Vagina (tissue), 2 donors: ENCODE data around the gene ZNF785. TPM values are rescaled to one million over a fixed set of nuclear protein-coding genes. Genes with fewer than 3 reads are reported as not detected.

Source experiments
- DNase-seq, 2 donors: peaks; one replicate each; pipeline ENCODE4 v3.0.0-alpha.2; 2017; ENCODE audit errors: extremely low spot score in 2 of 2
- H3K27ac ChIP-seq: fragments of 200-600 bp; sonication (generic); one replicate; pipeline ENCODE4 v1.5.1; 2019
- H3K27me3 ChIP-seq: fragments of 200-600 bp; sonication (generic); one replicate; pipeline ENCODE4 v1.5.1; 2019
- H3K36me3 ChIP-seq, 2 donors: fragments of 200-600 bp; sonication (generic); one replicate each; pipeline ENCODE4 v1.5.1; 2017 to 2019
- H3K4me1 ChIP-seq: fragments of 200-600 bp; sonication (generic); one replicate; pipeline ENCODE4 v1.5.1; 2019
- H3K4me3 ChIP-seq, 2 donors: fragments of 200-600 bp; sonication (generic); 1 replicate in 1 of 2; 2 replicates in 1 of 2; pipeline ENCODE4 v1.5.1; 2016 to 2019
- H3K9me3 ChIP-seq: fragments of 200-600 bp; sonication (generic); one replicate; pipeline ENCODE4 v1.5.1; 2019
- POLR2A ChIP-seq, 2 donors: fragments of 450-650 bp; IDR thresholded peaks; one replicate each; pipeline ENCODE4 v1.6.1; 2017; ENCODE audit warnings: antibody characterized with exemption in 2 of 2, mild to moderate bottlenecking in 2 of 2, moderate library complexity in 2 of 2
- POLR2AphosphoS5 ChIP-seq, 2 donors: sonication (generic); formaldehyde crosslinking; IDR thresholded peaks; one replicate each; pipeline ENCODE4 v1.9.0; 2017; ENCODE audit warnings: antibody characterized with exemption in 2 of 2, mild to moderate bottlenecking in 2 of 2, low read depth in 1 of 2; ENCODE audit not compliant: insufficient read depth in 1 of 2
- intact Hi-C: fragments of 100-400 bp; cut with DNase I; formaldehyde crosslinking; loops from one replicate; pipeline ENCODE4 v1.15.1; 2023
- total RNA-seq: library from RNA; depleted of rRNA; stranded (reverse); fragments of >200 nt; gene quantifications from one replicate; pipeline ENCODE4 v1.2.3, GENCODE V29; 2016
- TF ChIP-seq, protein P1 (sequence below), 3 experiments: fragments of 450-650 bp in 2 of 3; fragments of 200-600 bp in 1 of 3; sonication (generic) in 1 of 3; IDR thresholded peaks; one replicate each; pipeline ENCODE4 v1.5.1; 2017 to 2019; ENCODE audit warnings: antibody characterized with exemption in 3 of 3, mild to moderate bottlenecking in 2 of 3, moderate library complexity in 2 of 3

The ZNF785 gene
- total RNA-seq, 1 donor from 2014 or later, result 21.6 TPM

DNA sequence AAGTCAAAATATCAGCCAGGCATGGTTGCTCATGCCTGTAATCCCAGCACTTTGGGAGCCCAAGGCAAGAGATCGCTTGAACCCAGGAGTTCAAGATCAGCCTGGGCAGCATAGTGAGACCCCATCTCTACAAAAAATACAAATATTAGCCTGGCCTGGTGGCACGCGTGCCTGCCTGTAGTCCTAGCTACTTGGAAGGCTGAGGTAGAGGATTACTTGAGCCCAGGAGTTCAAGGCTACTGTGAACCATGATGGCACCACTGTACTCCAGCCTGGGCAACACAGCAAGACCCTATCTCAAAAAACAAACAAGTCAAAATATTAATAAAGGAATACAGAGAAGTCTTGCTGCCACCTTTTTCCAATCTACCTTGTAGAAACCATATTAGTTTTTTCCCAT is 20.5 kb upstream of the ZNF785 start:
- Histone ChIP-seq H3K9me3 (no peaks in the 10 kb centered on the region), H3K27me3 (no peaks in the 10 kb centered on the region), H3K4me1 (peaks cover 45% of the 10 kb centered on the region), H3K36me3 (peaks cover 0 to 54% of the 10 kb centered on the region in 2 donors), H3K27ac (no peak overlapping the region), H3K4me3 (no peak overlapping the region)
- TF ChIP-seq POLR2AphosphoS5 (IDR thresholded peaks at IDR 0.05; ENCODE audit: insufficient read depth in 1 of 2, low read depth in 1 of 2) (no peak), POLR2A (IDR thresholded peaks at IDR 0.05) (no peak)
- TF ChIP-seq, protein P1, sequence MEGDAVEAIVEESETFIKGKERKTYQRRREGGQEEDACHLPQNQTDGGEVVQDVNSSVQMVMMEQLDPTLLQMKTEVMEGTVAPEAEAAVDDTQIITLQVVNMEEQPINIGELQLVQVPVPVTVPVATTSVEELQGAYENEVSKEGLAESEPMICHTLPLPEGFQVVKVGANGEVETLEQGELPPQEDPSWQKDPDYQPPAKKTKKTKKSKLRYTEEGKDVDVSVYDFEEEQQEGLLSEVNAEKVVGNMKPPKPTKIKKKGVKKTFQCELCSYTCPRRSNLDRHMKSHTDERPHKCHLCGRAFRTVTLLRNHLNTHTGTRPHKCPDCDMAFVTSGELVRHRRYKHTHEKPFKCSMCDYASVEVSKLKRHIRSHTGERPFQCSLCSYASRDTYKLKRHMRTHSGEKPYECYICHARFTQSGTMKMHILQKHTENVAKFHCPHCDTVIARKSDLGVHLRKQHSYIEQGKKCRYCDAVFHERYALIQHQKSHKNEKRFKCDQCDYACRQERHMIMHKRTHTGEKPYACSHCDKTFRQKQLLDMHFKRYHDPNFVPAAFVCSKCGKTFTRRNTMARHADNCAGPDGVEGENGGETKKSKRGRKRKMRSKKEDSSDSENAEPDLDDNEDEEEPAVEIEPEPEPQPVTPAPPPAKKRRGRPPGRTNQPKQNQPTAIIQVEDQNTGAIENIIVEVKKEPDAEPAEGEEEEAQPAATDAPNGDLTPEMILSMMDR (IDR thresholded peaks at IDR 0.05), result no peak
- no peak for DNase-seq
- intact Hi-C loops, result no loop called here

DNA sequence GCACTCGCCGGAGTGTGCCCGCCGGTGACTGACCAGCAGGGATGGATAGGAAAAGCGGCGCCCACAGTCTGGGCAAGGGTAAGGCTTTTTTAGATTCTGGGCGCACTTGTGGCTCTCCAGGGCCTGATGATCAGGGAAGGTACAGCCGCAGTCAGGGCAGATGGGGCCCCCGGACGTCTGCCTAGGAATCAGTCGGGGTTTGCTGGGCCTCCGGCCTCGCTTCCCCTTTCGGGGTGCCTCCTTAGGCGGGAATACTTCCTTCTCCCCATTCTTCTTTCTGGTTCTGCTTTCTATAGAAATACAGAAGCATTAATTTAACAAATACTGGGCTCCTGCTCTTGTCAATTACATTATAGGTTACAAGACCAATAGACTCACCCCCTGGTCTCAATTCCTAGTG is 19.7 kb upstream of the ZNF785 start:
- Histone ChIP-seq H3K36me3 (peaks cover 0 to 54% of the 10 kb centered on the region in 2 donors), H3K4me1 (peaks cover 39% of the 10 kb centered on the region), H3K4me3 (no peak overlapping the region), H3K9me3 (no peaks in the 10 kb centered on the region), H3K27me3 (no peaks in the 10 kb centered on the region), H3K27ac (no peak overlapping the region)
- TF ChIP-seq, protein P1 (IDR thresholded peaks at IDR 0.05), result no peak
- TF ChIP-seq POLR2AphosphoS5 (IDR thresholded peaks at IDR 0.05; ENCODE audit: insufficient read depth in 1 of 2, low read depth in 1 of 2) (no peak), POLR2A (IDR thresholded peaks at IDR 0.05) (no peak)
- intact Hi-C loops, result no loop called here
- no peak for DNase-seq

DNA sequence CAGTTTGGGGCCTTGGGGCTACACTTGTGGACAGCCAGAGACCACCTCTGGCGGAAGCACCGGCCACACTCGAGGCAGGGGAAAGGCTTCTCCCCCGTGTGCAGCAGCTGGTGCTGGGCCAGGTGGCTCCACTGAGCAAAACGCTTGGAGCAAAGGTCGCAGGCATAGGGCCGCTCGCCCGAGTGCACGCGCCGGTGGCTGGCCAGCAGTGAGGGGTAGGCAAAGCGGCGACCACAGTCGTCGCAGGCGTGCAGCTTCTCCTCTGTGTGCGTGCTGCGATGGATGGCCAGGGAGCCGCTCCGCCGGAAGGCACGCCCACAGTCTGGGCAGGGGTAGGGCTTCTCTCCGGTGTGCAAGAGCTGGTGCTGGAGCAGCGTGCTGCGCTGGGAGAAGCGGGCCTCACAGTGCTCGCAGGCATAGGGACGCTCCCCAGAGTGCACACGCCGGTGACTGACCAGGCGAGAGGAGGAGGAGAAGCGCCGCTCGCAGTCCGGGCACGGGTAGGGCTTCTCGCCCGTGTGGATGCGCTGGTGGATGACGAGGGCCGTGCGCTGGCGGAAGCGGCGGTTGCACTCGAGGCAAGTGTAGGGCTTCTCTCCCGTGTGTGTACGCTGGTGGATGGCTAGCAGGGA is 18.9 kb upstream of the ZNF785 start:
- no peaks in the 10 kb centered on the region for H3K27me3 ChIP-seq
- no peak overlapping the region for H3K4me3 ChIP-seq
- no peaks in the 10 kb centered on the region for H3K9me3 ChIP-seq
- H3K4me1 ChIP-seq, result peaks cover 39% of the 10 kb centered on the region
- no peak overlapping the region for H3K27ac ChIP-seq
- no peak for DNase-seq
- intact Hi-C loops, result no loop called here
- TF ChIP-seq POLR2A (IDR thresholded peaks at IDR 0.05) (no peak), POLR2AphosphoS5 (IDR thresholded peaks at IDR 0.05; ENCODE audit: insufficient read depth in 1 of 2, low read depth in 1 of 2) (no peak)
- TF ChIP-seq, protein P1 (IDR thresholded peaks at IDR 0.05), result no peak
- H3K36me3 ChIP-seq, result peaks cover 0 to 54% of the 10 kb centered on the region in 2 donors

DNA sequence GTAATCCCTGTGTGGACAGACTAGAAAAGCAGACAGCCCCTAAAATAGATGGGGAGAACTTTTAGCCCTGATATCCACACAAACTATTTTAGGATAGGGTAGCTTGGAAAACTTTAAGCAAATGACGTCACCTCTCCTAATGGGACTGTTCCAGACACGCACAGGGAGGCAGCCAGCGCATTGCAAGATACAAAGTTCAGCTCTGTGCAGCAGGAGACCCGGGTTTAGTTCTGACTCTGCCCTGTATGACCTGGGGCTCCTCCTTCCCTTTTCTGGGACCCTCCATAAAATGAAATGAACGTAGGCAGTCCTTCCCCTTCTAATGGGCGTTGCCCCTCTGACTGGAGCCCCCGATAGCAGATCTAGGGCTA is 18.4 kb upstream of the ZNF785 start:
- Histone ChIP-seq H3K9me3 (no peaks in the 10 kb centered on the region), H3K27me3 (no peaks in the 10 kb centered on the region), H3K27ac (no peak overlapping the region), H3K4me3 (no peak overlapping the region), H3K36me3 (peaks cover 0 to 54% of the 10 kb centered on the region in 2 donors), H3K4me1 (peaks cover 34% of the 10 kb centered on the region)
- intact Hi-C loops, result no loop called here
- DNase-seq, result no peak
- TF ChIP-seq POLR2A (IDR thresholded peaks at IDR 0.05) (no peak), POLR2AphosphoS5 (IDR thresholded peaks at IDR 0.05; ENCODE audit: insufficient read depth in 1 of 2, low read depth in 1 of 2) (no peak)
- TF ChIP-seq, protein P1 (IDR thresholded peaks at IDR 0.05), result no peak

DNA sequence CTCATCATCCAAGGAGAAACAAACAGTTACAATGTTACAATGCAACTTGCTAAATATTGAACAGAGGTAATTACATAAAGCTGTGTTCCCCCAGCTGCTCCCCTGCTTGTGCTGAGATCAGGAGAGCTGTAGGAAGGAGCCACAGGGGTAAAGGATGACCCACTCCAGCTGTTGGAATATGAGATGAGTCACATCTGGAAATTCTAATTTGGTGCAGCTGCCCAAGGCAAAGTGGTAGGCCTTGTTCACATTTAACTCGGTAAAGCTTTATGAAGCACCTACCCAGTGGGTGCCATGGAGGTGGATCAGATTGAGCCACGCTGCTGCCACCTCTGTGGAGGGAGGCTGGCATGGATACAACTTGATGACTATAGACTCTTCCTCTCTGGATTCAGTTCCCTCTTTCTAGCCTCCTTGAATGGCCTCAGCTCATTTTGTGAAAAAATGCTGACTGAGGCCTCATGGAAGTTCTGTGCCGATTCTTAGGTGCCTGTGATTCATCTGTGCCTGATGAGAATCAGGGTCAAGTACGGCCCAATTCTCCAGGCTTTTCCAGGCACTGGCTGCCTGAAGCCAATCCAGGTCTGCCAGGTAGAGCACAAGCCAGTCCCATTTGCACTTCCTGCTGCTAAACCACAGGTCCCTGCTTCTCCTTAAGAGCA is 17.2 kb upstream of the ZNF785 start:
- Histone ChIP-seq H3K4me3 (no peak overlapping the region), H3K27ac (no peak overlapping the region), H3K27me3 (no peaks in the 10 kb centered on the region), H3K36me3 (peaks cover 0 to 50% of the 10 kb centered on the region in 2 donors), H3K9me3 (no peaks in the 10 kb centered on the region), H3K4me1 (peaks cover 22% of the 10 kb centered on the region)
- DNase-seq, result no peak
- intact Hi-C loops, result no loop called here
- TF ChIP-seq POLR2A (IDR thresholded peaks at IDR 0.05), result no peak
